Upper lobe of right lung (tissue), 1 donor: ENCODE results near the gene COL5A1. TPM values are rescaled to one million over a fixed set of nuclear protein-coding genes. Genes with fewer than 3 reads are reported as not detected.

Source experiments
- ATAC-seq: fragments of 200-7000 bp; cut with Tn5 transposase; one replicate; pipeline ENCODE4 v1.9.1; 2020; ENCODE audit warnings: mild to moderate bottlenecking, moderate library complexity
- DNase-seq: peaks from one replicate; pipeline ENCODE4 v3.0.0-alpha.2; 2020
- H3K27ac ChIP-seq: fragments of 200-600 bp; one replicate; pipeline ENCODE4 v1.8.0; 2022
- H3K27me3 ChIP-seq: fragments of 200-600 bp; one replicate; pipeline ENCODE4 v1.8.0; 2022; ENCODE audit warnings: mild to moderate bottlenecking
- H3K36me3 ChIP-seq: fragments of 200-600 bp; one replicate; pipeline ENCODE4 v1.8.0; 2022
- H3K4me1 ChIP-seq: fragments of 200-600 bp; one replicate; pipeline ENCODE4 v1.8.0; 2022
- H3K4me3 ChIP-seq: fragments of 200-600 bp; one replicate; pipeline ENCODE4 v1.8.0; 2022; ENCODE audit warnings: mild to moderate bottlenecking
- H3K9me3 ChIP-seq: fragments of 200-600 bp; one replicate; pipeline ENCODE4 v1.8.0; 2022
- CTCF ChIP-seq: fragments of 200-600 bp; IDR thresholded peaks from one replicate; pipeline ENCODE4 v1.8.0; 2022; ENCODE audit warnings: antibody characterized with exemption
- intact Hi-C: fragments of 100-400 bp; cut with DNase I; formaldehyde crosslinking; loops from one replicate; pipeline ENCODE4 v1.11.0; 2022
- total RNA-seq: library from RNA; stranded (reverse); fragmentation: NEBNext Ultra II Directional; extraction: Animal tissue kit (Norgen Biotek cat#: 25700); gene quantifications from one replicate; pipeline ENCODE4 v1.2.1, GENCODE V29; 2021
- donor health status: DM: no; HTN: yes; CAD: no; lungs with severe emphysema.

The COL5A1 gene
- total RNA-seq, 1 donor from 2014 or later, result 37.8 TPM

- intact Hi-C loops, result no loop called here
- H3K27ac ChIP-seq, result no peak overlapping the region
- H3K4me3 ChIP-seq, result no peak overlapping the region
- ATAC-seq, result no peak
- peak; percentile 40 for DNase-seq
- H3K4me1 ChIP-seq, result no peaks in the 10 kb centered on the region
- H3K9me3 ChIP-seq, result no peaks in the 10 kb centered on the region
- H3K27me3 ChIP-seq, result no peaks in the 10 kb centered on the region
- no peak for TF ChIP-seq CTCF
- H3K36me3 ChIP-seq, result no peaks in the 10 kb centered on the region
Measured at GRCh38 chr9:134625361-134626068, 16.1 kb upstream of the COL5A1 start.

DNA sequence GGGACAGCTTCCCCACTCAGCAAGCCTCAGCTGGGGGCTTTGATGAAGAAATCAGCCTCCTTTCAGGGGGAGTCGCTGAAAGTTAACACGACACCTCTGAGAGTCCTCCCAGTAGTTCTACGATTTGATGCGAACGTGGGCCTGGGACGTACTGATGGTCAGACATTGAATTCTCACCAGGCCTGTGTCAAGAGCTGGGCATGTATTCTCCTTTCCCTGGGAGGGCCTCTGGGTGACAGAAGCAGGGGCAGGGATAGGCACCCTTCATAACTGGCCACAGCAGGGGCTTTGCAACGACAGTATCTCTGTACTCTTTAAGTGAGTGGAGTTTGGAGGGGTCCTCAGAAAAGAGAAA is 15.6 kb upstream of the COL5A1 start:
- intact Hi-C loops, result no loop called here
- H3K27ac ChIP-seq, result no peak overlapping the region
- H3K36me3 ChIP-seq, result no peaks in the 10 kb centered on the region
- H3K4me3 ChIP-seq, result no peak overlapping the region
- peak; percentile 33 for DNase-seq
- ATAC-seq, result no peak
- no peaks in the 10 kb centered on the region for H3K9me3 ChIP-seq
- TF ChIP-seq CTCF, result no peak
- no peaks in the 10 kb centered on the region for H3K27me3 ChIP-seq
- H3K4me1 ChIP-seq, result no peaks in the 10 kb centered on the region

DNA sequence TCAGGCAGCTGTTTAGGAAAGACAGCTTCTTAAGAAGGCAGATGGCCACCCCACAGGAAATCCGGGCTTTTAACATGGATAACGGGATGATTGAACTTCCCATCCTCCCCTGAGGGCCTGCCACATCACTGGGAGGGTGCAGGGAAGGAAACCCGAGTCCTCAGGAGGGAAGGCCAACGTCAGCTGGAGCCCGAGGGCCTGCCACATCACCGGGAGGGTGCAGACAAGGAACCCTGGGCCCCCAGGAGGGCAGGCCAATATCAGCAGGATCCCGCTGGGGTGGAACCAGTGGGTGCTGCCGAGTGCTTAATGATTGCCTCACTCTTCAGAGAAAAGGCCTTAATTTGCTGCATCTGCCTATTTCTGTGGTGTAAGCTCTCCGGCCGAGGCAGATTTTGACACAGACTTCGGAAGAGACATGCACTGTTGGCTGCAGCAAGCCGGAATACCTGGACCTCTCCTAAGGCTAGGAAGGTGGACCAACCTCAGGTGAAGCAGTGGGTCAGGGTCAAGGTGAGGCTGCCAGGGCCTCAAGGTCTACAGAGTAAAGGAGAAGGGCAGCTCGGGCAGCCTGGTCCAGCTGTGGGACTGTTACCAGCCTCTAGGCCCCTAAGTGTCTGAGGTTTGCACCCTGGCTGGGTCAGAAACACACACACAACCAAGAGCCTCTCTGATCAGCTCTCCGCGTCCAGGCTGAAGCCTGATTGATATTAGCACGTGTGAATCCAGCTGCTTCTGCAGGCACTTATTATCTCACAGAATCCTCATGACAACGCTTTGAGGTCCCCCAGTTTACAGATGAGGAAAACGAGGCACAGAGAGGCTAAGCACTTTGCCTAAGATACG is 14.8 kb upstream of the COL5A1 start:
- Histone ChIP-seq H3K36me3 (no peaks in the 10 kb centered on the region), H3K9me3 (no peaks in the 10 kb centered on the region), H3K4me1 (no peaks in the 10 kb centered on the region), H3K4me3 (no peak overlapping the region), H3K27ac (no peak overlapping the region), H3K27me3 (no peaks in the 10 kb centered on the region)
- peak; percentile 40 for DNase-seq
- no peak for TF ChIP-seq CTCF
- ATAC-seq, result no peak
- intact Hi-C loops, result no loop called here

DNA sequence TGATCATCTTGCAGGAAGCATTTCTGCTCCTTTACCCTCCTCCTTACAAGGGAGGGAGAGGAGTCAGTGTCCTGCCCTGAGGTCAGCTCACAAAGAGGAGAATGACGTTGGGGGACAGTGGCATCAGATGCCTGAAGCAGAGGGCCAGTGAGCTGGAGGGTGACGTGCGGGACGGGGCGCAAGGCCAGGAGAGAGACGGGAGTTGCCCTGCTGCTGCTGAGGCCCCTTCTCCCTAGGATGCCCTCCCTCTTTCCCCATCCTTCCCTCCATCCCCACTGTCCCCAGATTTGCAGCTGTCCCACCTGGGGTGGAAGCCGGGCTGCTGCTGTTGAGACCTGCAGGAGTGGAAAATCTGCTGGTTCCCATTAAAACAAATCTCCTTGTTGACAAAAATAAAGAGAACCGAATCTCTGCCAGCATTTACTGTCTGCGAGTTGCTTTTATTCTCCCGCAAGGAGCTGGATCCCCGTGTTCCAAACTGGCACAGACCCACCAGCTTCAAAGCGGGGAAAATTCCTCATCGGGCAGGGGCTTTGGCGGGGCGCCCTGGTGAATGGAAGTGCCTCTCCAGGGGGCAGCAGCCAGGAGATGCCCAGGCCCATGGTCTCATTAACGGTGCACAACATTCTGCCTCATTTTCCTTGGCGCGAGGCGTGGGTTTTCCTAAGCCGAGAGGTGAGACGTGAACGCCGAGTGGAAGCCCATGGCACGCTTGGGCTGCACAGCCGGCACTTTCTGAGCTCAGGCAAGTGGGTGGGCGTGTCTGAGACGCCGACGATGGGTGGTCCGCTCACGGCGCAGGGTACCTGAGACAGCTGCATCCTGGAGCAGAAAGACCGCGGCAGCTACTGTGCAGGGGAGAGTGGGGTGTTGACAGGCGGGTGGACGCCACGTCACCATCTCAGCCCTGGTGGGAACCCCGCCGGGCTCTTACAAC is 13.9 kb upstream of the COL5A1 start:
- Histone ChIP-seq H3K4me3 (no peak overlapping the region), H3K27ac (no peak overlapping the region), H3K27me3 (no peaks in the 10 kb centered on the region), H3K36me3 (no peaks in the 10 kb centered on the region), H3K9me3 (no peaks in the 10 kb centered on the region), H3K4me1 (no peaks in the 10 kb centered on the region)
- DNase-seq (peak; percentile 25), ATAC-seq (no peak)
- intact Hi-C loops, result no loop called here
- no peak for TF ChIP-seq CTCF

DNA sequence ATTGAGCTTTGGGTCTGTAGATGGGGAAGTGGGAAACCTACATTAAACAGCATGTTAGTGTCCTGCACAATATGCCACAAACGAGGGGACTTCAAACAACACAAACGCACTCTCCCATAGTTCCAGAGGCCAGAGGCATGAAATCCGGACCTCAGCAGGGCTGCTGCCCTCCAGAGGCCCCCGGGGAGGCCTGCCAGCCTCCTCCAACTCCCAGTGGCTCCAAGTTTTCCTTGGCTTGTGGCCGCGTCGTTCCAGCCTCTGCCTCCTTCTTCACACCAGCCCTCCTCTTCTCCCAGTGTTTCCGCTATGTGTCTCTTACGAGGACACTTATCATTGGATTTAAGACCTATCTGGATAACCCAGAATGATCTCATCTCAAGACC is 13.3 kb upstream of the COL5A1 start:
- no peaks in the 10 kb centered on the region for H3K4me1 ChIP-seq
- H3K36me3 ChIP-seq, result no peaks in the 10 kb centered on the region
- H3K4me3 ChIP-seq, result no peak overlapping the region
- H3K27me3 ChIP-seq, result no peaks in the 10 kb centered on the region
- DNase-seq (peak; percentile 54), ATAC-seq (no peak)
- H3K9me3 ChIP-seq, result no peaks in the 10 kb centered on the region
- intact Hi-C loops, result no loop called here
- no peak for TF ChIP-seq CTCF
- no peak overlapping the region for H3K27ac ChIP-seq
